GM12873 (cell line): ENCODE measurements around the gene GRID1.

Source experiments
- TF ChIP-seq, protein P1 (sequence below): IDR thresholded peaks from 2 replicates; pipeline ENCODE4 v1.5.1; 2012; ENCODE audit warnings: low read depth, mild to moderate bottlenecking, moderate library complexity, low read length, control low read depth; ENCODE audit not compliant: insufficient read depth; ENCODE audit errors: missing control alignments

GRID1 gene

DNA sequence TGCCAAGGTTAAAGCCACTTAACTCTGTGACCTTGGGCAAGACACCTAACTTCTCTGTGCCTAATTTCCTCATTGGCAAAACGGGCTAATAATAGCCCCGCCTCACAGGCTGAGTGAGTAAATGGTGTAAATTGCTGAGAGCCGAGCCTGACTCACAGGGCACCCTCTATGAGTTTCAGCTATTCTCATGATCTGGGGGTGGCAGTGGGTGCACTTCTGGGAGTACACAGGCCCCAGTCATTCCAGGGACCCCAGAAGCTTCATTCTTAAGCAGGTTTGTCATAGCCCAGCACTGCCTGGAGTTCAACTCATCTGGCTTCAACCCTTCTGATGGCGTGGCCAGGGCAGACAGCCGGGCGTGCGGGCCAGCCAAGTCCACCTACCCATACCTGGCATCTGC is 137.2 kb downstream of the GRID1 start:
- TF ChIP-seq, protein P1, sequence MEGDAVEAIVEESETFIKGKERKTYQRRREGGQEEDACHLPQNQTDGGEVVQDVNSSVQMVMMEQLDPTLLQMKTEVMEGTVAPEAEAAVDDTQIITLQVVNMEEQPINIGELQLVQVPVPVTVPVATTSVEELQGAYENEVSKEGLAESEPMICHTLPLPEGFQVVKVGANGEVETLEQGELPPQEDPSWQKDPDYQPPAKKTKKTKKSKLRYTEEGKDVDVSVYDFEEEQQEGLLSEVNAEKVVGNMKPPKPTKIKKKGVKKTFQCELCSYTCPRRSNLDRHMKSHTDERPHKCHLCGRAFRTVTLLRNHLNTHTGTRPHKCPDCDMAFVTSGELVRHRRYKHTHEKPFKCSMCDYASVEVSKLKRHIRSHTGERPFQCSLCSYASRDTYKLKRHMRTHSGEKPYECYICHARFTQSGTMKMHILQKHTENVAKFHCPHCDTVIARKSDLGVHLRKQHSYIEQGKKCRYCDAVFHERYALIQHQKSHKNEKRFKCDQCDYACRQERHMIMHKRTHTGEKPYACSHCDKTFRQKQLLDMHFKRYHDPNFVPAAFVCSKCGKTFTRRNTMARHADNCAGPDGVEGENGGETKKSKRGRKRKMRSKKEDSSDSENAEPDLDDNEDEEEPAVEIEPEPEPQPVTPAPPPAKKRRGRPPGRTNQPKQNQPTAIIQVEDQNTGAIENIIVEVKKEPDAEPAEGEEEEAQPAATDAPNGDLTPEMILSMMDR, result no peak

DNA sequence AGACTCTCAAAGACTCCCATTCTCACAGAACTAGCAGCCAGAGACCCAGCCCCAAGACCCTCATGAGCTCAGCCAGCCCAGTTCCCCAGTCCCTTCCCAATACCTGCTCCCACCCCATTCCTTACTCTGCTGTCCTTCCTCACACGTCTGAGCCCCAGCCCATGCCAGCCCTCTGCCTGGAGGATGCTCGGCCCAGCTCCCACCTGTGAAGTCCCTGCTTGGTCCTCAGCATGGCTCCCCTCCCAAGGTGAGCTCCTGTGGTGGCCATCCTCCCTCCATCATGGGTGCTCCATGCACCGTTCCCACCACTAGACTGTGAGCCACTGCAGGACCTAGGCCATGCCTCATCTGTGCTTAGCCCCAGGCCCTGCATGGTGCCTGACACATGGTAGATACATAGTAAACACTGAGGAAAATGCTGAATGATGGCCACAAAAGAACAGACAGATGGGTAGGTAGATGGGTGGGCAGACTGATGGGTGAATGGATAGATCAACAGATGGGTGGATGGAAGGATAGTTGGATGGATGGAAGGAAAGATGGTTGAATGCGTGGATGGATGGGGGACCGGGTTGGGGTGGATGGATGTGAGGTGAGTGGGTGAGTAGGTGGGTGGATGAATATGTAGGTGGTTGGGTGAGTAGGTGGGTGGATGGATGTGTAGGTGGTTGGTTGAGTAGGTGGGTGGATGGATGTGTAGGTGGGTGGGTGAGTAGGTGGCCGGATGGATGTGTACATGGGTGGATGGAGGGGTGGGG is 138.9 kb downstream of the GRID1 start:
- TF ChIP-seq, protein P1, result no peak

DNA sequence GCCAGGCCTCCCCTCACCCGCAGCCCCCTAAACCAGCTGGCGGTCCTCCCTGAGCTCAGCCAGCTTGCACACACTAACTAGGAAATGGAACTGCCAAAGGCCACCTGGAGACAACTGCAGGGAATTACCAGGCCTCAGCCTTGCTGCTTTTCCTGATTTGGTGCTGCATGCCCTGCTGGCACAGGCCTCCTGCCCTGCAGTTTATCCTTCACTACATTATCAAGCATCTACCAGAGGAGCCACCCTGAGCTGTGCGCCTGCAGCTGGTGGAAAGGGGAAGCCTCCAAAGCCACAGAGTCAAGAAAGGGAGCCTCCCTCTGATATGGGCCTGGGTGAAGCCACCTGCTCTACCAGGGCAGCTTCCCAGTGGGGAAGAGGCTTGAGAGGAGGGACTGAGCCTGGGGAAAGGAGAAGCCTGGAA is 139.8 kb downstream of the GRID1 start:
- TF ChIP-seq, protein P1, result no peak

DNA sequence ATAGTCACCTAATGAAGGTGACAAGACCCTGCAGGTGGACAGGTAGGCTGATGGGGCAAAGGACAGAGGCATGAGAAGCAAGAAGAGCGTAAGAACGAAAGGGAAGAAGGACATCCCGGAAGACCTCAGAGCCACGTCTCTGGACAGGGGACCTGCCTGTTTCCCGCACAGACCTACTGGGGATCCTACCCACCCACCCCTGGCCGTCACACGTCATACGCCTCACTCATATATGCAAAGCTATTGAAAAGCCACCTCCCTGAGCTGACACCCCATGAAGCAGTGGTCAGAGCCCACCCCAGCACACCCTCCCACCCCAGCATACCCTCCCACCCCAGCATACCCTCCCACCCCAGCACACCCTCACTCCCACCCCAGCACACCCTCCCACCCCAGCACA is 140.6 kb downstream of the GRID1 start:
- TF ChIP-seq, protein P1, result no peak

DNA sequence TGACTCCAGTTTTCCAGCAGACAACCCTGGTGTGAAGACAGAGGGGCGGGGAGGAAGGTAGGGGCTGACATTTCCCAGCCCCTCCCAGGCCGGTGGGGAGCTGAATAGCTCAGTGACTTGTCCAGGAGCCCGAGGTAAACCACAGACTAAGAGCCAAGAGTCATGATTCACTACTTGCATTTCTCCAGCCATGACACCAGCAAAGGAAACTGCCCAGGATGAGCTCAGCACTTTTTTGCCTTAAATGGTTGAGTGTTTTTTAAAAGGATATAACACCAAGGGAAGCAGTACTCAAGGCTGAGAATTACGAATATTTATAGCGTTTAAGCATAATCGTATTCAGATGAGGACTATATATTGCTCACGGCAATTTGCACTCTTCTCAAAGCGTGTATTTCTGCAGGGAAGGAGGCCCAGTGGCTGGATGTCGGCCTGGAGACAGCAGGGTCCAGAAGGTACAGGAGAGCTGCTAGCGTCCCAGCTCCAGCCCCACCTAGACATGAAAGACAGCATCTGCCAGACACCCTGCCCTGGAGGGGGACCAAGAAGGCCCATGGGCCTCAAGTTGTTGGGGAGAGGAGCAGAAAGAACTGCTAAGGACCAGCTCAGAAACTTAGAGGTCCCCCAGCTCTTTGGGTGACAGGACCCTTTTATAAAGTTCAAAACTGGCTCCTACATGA is 141.4 kb downstream of the GRID1 start:
- TF ChIP-seq, protein P1, result no peak

DNA sequence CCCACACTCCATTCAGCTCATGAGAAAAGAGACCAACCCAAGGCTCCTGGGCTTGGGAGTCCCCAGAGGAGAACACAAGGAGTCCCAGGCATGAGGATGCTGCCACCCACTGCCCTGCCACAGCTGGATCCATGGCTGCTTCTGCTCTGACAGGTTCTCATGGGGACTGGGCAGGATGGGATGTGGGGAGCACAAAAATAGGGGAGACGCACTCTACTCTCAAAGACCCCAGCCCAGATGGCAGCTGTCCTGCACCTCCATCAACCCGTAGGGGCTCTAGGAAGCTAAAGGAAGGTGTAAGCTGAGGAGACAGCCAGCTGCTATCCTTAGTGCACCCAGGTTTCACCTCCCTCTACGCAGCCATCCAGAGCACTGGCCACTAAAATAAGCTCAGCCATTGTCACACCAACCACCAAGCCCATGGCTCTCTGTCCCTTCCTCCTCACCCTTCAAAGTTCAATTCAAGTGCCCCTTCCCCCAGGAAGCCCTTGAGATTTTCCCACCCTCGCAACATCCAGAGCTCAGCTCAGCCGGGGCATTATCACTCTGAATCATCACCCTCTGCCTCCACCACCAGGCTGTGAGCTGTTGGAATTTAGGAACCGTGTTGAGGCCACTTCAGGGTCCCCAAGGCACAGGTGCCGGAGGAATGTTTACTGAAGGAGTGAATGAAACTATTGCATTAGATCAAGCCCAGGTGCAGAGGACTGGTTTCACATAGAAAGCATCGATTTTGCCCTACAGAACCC is 142.1 kb downstream of the GRID1 start:
- TF ChIP-seq, protein P1, result no peak

DNA sequence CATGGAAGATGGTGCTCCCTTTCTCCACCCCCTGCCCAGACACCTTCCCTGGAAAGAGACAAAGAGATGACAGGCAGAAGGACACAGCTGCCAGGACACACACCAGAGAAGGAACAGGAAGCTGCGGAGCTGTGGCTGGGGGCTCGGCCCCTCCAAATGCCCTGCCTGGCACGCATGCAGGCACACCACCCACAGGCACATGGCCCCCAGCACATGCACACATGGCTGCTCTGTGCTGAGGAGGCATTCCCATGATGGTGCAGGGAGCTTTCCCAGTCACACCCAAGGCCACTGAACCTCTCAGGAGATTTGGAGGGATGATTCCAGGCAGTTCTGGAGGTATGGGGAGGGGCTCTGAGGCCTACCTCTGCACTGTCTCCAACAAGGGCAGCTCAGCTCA is 143.3 kb downstream of the GRID1 start:
- TF ChIP-seq, protein P1, result no peak
